ENCODE measurements around the gene NRIP3.

NRIP3 gene

GRCh38 chr11:9003573-9004182, at the start of gene NRIP3:
Gene NRIP3, minus strand, starts transcription at chr11:9004001. Its CDS starts 66 bp downstream, at chr11:9003935.
- DNase-seq: peak; percentile 75

- no peak for DNase-seq
Measured at GRCh38 chr11:9052316-9052715, 48.5 kb upstream of the NRIP3 start.

GRCh38 chr11:9049959-9050358, 46.2 kb upstream of the NRIP3 start:
- no peak for DNase-seq

GRCh38 chr11:9047964-9048523, 44.2 kb upstream of the NRIP3 start:
- no peak for DNase-seq

GRCh38 chr11:9046481-9046880, 42.7 kb upstream of the NRIP3 start:
- no peak for DNase-seq

GRCh38 chr11:9042488-9042887, 38.7 kb upstream of the NRIP3 start:
- no peak for DNase-seq

- DNase-seq: no peak
Measured at GRCh38 chr11:9041747-9042146, 37.9 kb upstream of the NRIP3 start.

- no peak for DNase-seq
Measured at GRCh38 chr11:9040410-9040809, 36.6 kb upstream of the NRIP3 start.

GRCh38 chr11:9039863-9040262, 36.1 kb upstream of the NRIP3 start:
- DNase-seq: no peak

GRCh38 chr11:9039198-9039597, 35.4 kb upstream of the NRIP3 start:
- no peak for DNase-seq

- no peak for DNase-seq
Measured at GRCh38 chr11:9038541-9038940, 34.7 kb upstream of the NRIP3 start.

- DNase-seq: no peak
Measured at GRCh38 chr11:9037963-9038362, 34.2 kb upstream of the NRIP3 start.

GRCh38 chr11:9037046-9037780, 33.4 kb upstream of the NRIP3 start:
- no peak for DNase-seq

- no peak for DNase-seq
Measured at GRCh38 chr11:9030601-9031000, 26.8 kb upstream of the NRIP3 start.

- DNase-seq: no peak
Measured at GRCh38 chr11:9029422-9029821, 25.6 kb upstream of the NRIP3 start.

GRCh38 chr11:9028581-9028980, 24.8 kb upstream of the NRIP3 start:
- DNase-seq: no peak

- DNase-seq: no peak
Measured at GRCh38 chr11:9025101-9025850, 21.5 kb upstream of the NRIP3 start.

- DNase-seq: no peak
Measured at GRCh38 chr11:9022961-9023680, 19.3 kb upstream of the NRIP3 start.

- DNase-seq: no peak
Measured at GRCh38 chr11:9020916-9021315, 17.1 kb upstream of the NRIP3 start.

- no peak for DNase-seq
Measured at GRCh38 chr11:9019861-9020260, 16.1 kb upstream of the NRIP3 start.

GRCh38 chr11:9017773-9018172, 14.0 kb upstream of the NRIP3 start:
- no peak for DNase-seq

- DNase-seq: no peak
Measured at GRCh38 chr11:9016916-9017642, 13.3 kb upstream of the NRIP3 start.

Data from activated naive CD4-positive, alpha-beta T cell treated with anti-CD3 and anti-CD28 coated beads, Interleukin-2, amount 50 U/mL, for 16 hours (primary cell).